NK-92 (cell line): ENCODE measurements around the gene ELAVL3.

Source experiments
- DNase-seq: peaks from one replicate; lab custom pipeline; 2025; ENCODE audit not compliant: unreplicated experiment; lab: John Stamatoyannopoulos, UW

The ELAVL3 gene

DNA sequence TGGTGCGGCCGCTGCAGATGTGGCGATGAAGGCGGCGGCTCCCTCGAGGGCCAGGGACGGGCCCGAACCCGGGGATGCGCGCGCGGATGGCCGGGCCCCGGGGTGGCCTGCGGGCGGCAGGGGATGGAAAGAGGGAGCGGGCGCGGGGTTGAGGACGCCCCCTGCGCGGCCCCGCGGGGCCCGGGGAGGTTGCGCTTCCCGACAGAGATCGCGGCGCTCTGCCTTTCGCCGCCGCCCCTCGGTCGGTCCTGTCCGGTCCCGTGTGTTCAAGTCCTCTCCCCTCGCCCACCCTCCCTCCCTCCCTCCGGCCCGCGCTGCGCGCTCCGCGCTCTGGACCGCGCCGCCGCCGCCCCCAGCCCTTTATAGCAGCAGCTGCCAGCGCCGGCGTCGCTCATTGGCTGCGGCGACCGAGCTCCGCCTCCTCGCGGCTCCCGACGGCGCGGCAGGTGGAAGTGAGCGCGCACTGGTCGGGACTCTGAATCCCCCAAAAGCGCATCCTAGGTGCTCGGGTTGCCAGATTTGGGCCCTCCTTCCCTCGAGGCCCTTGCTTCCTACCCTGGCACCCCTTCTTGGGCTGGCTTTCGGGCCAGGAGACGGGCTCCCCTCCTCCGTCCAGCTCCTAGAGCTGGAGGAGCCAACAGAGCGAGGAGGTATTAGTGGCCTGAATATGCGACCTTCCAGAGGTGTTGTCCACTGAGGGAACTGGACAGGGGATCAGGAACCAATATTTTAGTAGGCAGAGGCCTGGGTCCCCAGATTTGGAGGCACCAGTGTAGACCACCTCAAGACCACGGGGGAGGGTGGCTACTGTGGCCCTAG lies at the start of gene ELAVL3:
TSS of gene ELAVL3 (minus strand) at position 332 of the 819 bp plus-strand sequence. CDS start 438 bp downstream, outside the sequence.
- no peak for DNase-seq

DNA sequence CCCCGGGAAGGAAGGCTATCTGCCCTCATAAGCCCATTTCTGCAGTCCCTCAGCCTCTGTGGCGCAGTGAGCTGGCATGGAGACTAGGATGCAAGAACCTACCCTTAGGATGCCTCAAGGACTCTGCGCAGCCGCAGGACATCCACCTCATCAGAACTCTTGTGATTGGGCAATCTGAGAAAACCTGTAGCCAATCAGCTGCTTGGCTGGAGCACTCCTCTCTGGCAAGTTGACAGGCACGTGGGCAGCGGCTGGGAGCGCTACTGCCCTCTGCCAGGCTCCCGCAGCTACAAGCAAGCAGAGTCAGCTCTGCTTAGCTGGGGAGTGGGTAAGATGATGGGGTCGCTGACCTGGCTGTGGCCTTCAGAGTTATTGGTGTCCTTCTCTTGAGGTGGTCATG lies 49.6 kb upstream of the ELAVL3 start:
- DNase-seq: no peak

DNA sequence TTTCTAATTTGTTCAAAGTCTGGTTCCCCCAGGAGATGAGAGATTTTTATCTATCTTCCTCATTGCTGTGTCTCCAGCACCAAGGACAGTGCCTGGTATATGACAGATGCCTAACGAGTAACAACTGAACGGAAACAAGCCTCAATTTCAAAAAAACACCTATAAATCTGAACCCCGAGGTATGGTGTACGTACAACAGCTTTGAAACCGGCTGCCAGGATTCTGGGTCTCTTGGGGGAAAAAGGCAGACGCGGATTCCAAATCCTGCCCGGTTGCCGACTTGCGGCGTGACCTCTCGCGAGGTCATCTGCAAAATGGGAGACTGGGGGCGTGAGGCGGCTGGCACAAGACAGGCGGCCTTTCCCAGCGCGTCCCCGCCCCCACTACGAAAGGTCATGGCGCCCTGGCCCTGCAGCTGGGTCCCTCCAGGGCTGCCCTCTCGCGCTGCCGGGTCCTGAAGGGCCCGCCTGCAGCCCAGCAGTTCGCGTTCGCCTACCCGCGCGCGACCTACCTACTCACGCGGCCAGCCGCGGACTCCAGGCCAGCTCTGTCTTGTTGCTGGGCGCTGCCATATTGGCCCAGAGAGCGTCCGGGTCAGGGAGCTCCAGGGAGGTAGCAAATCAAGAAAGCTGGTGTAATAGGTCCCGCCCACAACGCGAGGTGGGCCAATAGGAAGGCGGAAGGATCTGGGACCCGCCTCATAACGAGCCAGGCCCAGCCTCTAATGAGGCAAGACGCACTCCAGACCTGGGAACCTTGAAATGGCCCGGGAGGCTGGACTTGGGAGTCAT lies 47.9 kb upstream of the ELAVL3 start, which contains the start of gene ECSIT:
TSS of gene ECSIT (minus strand) at position 584 of the 791 bp plus-strand sequence. CDS start 9,964 bp downstream, outside the sequence.
- DNase-seq: peak; percentile 46

DNA sequence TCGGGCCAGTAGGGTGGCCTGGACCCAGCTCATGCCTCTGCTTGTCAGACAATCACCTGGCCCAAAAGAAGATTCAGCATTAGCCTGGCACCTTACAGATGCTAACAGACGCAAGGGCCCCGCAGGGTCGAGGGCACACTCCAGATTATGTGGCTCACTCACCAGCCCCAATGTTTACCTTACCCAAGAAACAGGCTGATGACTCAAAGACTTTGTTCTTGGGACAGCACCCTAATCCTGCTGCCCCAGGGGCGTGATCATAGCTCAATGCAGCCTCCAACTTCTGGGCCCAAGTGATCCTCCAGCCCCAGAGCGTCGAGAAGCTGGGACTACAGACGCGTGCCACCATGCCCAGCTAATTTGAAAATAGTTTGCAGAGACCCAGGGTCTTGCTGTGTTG lies 38.3 kb upstream of the ELAVL3 start:
- DNase-seq: no peak

DNA sequence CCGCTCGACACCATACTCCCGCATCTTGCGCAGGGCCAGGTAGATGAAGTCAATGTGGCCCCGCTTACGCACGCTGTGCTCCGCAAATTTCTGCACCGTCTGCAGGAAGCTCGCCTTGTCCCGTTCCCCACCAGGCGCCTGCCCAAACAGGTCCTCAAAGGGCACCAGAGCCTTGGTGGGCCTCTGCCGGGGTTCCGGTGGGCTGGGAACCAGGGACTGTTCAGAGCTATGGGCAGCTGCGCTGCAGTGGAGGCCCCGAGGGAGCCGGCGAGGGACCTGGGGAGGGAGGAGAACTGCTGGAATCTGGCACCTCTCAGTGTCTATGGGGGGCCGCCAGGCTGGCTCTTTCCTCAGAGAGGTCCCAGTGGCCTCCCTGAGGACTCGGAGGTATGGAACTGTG lies 33.1 kb upstream of the ELAVL3 start:
- DNase-seq: no peak

DNA sequence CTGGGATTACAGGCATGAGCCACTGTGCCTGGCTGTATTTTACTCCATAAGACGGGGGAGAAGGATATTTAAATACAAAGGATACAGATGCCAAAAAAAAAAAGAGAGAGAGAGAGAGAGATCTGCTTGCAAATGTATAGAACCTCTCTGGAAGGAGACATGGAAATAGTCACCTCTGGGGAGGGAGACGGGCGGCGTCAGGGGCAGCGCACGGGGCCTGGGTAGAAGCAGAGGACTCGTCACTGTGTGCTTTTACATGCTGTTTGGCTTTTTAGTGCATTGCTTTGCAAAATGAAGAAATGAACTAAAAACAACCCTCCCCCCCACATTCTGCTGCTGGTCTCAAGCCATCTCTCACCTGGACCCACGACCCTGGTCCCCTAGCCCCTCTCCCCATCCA lies 29.6 kb upstream of the ELAVL3 start:
- DNase-seq: no peak

DNA sequence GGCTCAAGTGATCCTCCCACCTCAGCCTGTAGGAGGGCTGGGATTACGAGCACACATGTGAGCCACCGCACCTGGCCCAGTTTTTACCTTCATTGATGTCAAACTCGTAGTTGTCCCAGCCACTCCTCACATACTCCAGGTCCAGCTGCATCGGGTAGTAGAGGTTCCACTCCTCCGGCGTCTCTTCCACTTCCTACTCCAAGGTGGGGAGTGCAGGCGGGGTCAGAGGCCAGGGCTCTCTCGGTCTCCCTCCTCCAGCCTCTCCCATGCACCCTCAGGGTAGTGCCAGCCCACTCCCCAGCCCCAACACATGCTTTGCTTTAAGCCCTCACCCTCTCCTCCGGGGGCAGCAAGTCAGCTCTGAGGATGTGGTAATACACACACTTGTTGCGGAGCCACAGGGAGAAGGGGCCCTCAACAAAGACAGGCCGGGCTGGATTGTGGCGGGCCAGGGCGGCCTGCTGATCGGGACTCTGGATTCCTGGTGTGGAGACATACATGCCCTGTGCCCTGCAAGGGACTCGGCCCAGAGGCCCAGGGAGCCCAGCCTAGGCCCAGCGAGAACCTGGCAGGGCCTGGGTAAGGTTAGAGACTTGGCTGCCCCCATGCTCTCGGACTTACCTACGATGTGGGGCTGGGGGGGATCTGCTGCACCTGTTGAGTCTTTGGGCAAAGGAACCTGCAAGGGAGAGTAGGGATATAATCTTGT lies 26.7 kb upstream of the ELAVL3 start:
- DNase-seq: no peak

DNA sequence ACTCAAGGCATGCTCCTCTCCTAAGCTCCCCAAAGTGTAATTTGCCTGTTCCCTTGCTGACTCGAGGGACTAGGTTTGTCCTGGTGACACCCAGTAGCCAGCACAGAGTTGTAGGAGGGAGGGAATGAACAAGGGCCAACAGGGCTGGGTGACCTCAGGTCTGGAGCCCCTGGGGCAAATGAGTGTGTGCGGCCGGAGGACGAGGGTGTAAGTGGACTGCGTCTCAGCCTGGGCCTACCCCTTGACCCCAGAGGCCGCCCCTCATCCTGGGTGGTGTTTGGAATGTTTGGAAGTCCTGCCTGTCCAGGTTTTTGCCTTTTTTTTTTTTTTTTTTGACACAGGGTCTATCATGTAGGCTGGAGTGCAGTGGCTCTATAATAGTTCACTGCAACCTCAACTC lies 26.1 kb upstream of the ELAVL3 start:
- no peak for DNase-seq

DNA sequence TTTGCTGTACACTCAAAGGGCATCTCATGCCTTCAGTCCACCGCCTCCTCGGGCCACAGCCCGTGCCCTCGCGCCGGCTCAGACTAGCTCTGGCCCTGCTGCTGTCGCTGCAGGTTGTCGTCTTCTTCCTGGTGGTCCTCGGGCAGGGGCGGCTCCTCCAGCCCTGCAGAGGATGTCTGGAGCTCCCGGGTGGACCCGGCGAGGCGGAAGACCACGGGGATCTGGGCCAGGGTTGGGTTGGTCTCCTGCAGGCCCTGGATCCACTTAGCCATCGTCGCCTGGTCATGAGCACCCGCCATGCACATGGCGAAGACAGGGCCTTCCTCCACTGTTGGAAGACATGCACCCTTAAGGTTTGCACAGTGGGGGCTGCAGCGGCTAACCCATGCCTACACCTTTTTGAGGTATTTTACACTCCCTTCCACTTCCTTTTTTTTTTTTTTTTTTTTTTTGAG lies 25.3 kb upstream of the ELAVL3 start:
- DNase-seq: no peak

DNA sequence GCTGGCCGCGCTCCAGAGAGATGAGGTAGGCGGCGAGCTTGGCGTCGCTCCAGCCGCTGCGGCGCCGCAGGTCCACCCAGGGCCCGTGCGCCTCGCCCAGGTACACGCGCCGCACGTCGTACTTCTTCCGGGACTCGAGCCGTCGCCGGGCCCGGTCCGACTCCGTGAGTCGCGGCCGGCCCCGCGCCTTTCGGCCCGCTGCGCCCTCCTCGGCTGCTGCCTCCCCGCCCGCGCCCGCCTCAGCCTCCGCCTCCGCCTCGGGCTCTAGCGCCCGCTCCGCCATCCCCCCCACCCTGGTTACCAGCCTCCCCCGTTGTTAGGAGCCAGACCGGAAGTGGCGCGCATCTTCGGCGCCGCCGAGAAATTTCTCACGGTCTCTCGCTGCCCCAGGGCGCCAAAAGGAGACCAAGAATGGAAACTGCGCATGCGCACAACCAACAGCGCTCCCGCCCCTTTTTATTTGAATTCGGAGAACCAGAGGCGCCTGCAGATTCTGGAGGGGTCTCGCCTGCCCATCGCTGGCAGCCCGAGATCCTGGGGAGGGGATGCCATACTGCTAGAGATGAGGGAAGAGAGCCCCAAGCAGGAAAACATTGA lies 24.8 kb upstream of the ELAVL3 start, which contains the start of gene ZNF653:
TSS of gene ZNF653 (minus strand) at position 336 of the 597 bp plus-strand sequence. CDS start at position 283, 53 bp downstream.
- peak; percentile 45 for DNase-seq

DNA sequence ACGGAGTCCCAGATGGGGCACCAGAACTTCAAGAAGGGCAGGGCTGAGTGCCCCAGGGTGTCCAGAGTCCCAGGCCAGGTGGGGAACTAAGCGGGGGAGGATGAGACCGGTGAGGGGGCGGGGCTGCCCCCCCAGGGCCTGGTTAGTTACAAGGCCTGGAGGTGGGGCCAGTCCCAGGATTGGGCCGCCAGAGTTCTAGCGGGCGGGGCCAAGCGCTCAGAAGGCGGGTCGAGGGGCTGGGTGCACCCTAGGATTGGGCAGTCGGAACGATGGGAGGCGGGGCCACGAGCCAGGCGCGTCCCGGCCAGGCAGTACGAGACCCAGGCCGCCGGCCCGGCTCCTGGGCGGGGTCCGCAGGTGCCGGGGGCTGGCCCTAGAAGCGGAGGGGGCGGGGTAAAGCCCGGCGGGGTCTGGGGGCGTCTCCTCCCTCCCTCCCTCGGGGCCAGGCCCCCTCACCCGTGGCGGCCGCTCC lies 24.2 kb upstream of the ELAVL3 start:
- peak; percentile 81 for DNase-seq

DNA sequence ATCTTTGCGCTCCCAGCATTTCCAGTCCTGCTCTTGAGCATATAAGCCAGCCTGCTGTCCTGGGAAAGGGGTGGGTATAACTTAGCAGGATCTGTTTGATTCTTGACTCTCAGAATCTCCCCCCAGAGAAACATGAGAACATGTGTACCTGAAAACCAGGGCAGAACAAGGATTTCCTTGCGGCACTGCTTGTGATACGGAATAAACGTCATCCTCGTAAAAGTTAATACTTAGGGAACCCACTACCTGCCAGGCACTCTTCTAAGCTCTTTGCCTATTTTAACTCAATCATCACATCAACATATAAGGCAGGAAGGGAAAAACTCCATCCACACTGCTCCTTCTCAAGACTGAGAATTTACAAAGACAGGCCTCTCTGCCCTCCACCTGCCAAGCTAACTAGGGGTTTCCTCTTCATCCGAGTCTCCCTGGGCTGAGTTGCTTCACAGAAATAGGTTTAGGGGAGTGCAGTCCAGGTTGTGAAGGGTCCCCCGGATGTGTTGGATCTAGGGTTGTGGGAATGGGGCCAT lies 23.7 kb upstream of the ELAVL3 start:
- no peak for DNase-seq

DNA sequence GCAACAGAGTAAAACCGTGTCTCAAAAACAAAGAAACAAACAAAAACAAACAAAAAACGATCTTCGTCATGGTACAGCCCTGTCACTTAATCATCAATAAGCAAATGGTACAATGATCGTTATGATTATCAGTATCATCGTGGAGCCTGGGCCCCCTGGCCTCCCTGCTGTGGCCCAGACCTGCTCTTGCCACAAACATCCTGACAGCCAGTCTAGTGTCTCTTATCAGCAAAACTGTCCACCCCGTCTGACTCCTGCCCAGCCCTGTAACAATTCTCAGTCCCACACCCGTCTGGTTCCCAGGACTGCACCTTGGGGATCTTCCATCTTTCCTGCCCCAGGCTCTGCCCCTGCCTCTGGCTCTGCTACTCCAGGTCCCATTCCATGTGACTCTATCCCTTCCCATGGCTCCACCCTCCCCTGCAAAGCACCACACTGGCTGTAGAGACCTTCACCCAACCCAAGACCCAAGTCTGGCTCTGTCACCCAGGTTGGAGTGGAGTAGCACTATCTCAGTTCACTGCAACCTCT lies 19.1 kb upstream of the ELAVL3 start:
- DNase-seq: no peak

DNA sequence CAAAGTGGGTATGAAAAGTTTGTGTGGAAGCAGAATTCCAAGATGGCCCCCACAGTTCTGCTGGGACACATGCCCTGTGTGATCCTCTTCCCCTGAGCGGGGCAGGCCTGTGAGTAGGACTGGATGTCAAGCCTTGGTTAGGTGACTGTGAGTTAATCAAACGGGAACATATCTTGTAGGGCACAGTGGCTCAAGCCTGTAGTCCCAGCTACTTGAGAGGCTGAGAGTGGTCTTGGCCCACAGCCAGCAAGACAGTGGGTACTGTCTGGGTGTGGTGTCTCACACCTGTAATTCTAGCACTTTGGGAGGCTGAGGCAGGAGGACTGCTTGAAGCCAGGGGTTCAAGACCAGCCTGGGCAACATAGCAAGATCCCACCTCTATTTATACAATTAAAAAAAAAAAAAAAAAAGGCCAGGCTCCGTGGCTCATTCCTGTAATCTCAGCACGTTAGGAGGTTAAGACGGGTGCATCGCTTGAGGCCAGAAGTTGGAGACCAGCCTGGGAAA lies 18.4 kb upstream of the ELAVL3 start:
- DNase-seq: no peak

DNA sequence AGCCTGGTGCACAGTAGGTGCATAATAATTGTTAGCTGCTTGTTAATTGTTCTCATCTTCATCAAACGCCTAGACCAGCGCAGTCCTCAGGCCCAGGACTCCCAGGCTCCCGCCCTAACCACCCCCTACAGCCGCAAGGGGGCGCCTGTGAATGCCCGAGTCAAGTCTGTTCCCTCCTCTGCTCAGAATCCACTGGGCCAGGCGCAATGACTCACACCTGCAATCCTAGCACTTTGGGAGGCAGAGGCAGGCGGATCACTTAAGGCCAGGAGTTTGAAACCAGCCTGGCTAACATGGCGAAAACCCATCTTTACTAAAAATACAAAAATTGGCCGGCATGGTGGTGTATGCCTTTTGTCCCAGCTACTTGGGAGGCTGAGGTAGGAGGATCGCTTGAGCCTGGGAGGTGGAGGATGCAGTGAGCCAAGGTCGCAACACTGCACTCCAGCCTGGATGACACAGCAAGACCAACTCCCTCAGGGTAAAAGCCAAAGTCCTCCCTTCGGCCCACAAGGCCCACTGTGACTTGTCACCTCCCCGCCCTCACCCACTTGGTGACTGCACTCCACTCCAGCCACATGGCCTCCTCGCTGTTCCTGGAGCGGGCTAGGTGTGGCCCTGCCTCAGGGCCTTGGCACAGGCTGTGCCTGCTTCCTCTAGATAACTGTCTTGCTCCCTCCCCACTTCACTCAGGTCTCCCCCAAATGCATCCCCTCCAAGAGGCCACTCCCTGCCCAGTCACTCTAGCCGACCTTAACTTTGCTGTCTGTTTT lies 15.7 kb upstream of the ELAVL3 start:
- no peak for DNase-seq

DNA sequence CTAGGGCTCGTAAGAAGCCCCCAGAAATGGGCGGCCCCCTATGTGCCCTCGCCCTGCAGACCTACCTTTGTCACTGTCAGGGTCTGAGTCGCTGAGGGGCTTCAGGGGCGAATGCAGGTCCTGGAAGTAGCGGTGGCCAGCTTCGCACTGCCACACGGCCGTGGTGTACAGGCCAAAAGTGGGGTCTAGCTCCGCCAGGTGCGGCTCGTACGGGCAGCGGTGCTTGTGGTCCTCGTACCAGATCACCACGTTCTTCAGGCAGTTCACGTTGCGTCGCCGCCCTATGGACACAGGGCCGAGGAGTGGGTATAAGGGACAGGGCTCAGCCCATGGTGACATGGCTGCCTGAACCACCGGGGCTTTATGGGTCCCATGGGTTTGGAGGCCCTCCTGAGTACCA lies 15.0 kb upstream of the ELAVL3 start:
- no peak for DNase-seq

DNA sequence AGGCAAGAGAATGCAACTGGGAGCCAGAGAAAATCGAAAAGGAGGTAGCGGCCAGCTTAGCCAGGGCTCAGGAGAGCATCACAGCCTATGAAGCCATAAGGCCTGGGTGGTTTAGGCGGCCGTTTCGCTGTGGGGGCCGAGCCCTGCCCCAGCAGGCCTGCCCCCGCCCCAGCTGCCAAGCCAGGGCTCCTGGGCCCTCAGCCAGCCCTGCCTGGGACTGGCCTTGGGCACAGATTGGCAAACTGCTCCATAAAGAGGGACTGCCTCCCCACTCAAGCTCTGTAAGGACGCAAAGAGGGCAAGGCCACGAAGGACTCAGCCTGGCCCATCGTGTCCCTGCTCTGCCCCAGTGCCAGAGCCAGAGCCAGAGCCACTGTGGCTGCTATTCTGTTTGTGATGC lies 14.6 kb upstream of the ELAVL3 start:
- DNase-seq: no peak

DNA sequence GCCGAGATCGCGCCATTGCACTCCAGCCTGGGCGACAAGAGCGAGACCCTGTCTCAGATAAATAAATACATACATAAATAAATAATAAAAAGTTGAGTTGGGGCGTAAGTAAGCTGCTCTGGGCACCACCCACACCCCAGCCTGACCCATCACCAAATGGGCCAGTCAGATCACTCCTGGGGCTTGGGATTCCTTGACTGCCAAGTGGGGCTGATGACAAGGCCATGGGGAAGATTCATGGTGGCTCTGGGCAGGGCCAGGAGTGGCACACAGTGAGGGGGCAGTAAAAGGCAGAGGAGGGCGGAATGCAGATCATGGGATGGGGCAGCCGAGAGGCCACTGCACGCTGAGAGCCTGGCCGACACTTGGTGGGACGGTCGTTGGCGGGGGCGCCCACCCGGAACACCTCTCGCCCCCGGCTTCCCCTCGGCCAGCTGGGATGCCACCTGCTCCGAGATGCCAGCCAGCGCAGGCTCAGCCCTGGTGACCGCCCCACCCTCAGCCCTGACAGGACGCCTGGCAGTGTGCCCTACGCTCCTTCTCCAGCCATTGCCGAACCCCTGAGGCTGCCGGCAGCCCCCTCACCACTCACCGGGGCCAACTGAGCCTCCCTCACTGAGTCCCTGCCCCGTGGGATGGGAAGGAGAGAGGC lies 13.9 kb upstream of the ELAVL3 start:
- DNase-seq: no peak

DNA sequence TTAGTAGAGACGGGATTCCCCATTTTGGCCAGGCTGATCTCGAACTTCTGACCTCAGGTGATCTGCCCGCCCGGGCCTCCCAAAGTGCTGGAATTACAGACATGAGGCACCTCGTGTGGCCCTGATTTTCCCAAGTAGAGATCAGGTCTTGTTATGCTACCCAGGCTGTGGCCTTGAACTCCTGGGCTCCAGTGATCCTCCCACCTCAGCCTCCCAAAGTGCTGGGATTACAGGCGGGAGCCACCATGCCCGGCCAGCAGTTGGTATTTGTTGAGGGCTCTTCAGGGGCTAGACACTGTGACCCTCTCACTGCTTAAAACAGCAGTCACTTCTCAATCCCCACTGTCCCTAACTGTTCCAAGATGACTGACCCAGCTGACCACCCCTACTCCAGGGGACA lies 8.5 kb upstream of the ELAVL3 start:
- DNase-seq: no peak
